Measurements from ENCODE around the gene CCDC18.

Gene CCDC18

GRCh38 chr1:93302078-93302477, 121.6 kb downstream of the CCDC18 start:
- Histone ChIP-seq H3K4me1 (no peaks in the 10 kb centered on the region), H3K36me3 (no peaks in the 10 kb centered on the region), H3K9me3 (no peaks in the 10 kb centered on the region), H3K27me3 (no peaks in the 10 kb centered on the region), H3K4me3 (ENCODE audit: low read depth, low read length) (no peak overlapping the region)
- TF ChIP-seq, protein P1, sequence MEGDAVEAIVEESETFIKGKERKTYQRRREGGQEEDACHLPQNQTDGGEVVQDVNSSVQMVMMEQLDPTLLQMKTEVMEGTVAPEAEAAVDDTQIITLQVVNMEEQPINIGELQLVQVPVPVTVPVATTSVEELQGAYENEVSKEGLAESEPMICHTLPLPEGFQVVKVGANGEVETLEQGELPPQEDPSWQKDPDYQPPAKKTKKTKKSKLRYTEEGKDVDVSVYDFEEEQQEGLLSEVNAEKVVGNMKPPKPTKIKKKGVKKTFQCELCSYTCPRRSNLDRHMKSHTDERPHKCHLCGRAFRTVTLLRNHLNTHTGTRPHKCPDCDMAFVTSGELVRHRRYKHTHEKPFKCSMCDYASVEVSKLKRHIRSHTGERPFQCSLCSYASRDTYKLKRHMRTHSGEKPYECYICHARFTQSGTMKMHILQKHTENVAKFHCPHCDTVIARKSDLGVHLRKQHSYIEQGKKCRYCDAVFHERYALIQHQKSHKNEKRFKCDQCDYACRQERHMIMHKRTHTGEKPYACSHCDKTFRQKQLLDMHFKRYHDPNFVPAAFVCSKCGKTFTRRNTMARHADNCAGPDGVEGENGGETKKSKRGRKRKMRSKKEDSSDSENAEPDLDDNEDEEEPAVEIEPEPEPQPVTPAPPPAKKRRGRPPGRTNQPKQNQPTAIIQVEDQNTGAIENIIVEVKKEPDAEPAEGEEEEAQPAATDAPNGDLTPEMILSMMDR (IDR thresholded peaks at IDR 0.05; ENCODE audit: low read depth, low read length): no peak
- no peak for DNase-seq

- no peaks in the 10 kb centered on the region for H3K9me3 ChIP-seq
- no peaks in the 10 kb centered on the region for H3K27me3 ChIP-seq
- H3K4me3 ChIP-seq (ENCODE audit: low read depth, low read length): no peak overlapping the region
- TF ChIP-seq, protein P1 (IDR thresholded peaks at IDR 0.05; ENCODE audit: low read depth, low read length): peak; percentile 76
- no peaks in the 10 kb centered on the region for H3K4me1 ChIP-seq
- no peaks in the 10 kb centered on the region for H3K36me3 ChIP-seq
- DNase-seq: peak; percentile 30
Observed at GRCh38 chr1:93304716-93305138, 124.2 kb downstream of the CCDC18 start.

- TF ChIP-seq, protein P1 (IDR thresholded peaks at IDR 0.05; ENCODE audit: low read depth, low read length): no peak
- no peaks in the 10 kb centered on the region for H3K27me3 ChIP-seq
- H3K4me3 ChIP-seq (ENCODE audit: low read depth, low read length): no peak overlapping the region
- no peaks in the 10 kb centered on the region for H3K4me1 ChIP-seq
- H3K36me3 ChIP-seq: no peaks in the 10 kb centered on the region
- no peaks in the 10 kb centered on the region for H3K9me3 ChIP-seq
- no peak for DNase-seq
Observed at GRCh38 chr1:93306920-93307319, 126.4 kb downstream of the CCDC18 start.

DNA sequence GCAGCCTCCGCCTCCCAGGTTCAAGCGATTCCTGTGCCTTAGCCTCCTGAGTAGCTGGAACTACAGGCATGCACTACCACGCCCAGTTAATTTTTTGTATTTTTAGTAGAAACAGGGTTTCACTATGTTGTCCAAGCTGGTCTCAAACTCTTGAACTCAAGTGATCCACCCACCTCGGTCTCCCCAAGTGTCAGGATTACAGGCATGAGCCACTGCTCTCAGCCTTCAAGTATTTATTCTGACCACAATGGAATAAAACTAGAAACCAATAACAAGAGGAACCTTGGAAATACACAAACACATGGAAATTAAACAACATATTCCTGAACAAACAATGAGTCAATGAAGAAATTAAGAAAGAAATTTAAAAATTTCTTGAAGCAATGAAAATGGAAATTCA, 132.5 kb downstream of the CCDC18 start:
- no peak for DNase-seq
- no peaks in the 10 kb centered on the region for H3K27me3 ChIP-seq
- no peaks in the 10 kb centered on the region for H3K4me1 ChIP-seq
- H3K4me3 ChIP-seq (ENCODE audit: low read depth, low read length): no peak overlapping the region
- no peaks in the 10 kb centered on the region for H3K36me3 ChIP-seq
- TF ChIP-seq, protein P1 (IDR thresholded peaks at IDR 0.05; ENCODE audit: low read depth, low read length): no peak
- no peaks in the 10 kb centered on the region for H3K9me3 ChIP-seq

DNA sequence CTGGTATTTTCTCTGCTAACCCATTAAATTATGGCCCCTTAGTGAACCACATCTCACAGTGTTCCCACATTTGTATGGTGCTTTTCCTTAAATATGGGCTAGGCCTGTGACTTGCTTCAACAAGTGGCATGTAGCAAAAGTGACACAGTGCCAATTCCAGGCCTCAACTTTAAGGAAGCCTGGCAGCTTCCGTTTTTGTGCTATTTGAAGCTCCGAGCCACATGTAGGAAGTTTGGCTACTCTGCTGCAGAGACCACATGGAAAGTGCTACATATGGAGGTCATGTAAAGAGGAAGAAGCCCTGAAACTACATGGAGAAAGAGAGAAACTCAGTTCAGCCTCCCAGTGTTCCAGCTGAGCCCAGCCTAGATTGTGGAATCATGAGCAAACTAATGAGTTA, 136.7 kb downstream of the CCDC18 start:
- H3K9me3 ChIP-seq: no peaks in the 10 kb centered on the region
- no peaks in the 10 kb centered on the region for H3K36me3 ChIP-seq
- no peaks in the 10 kb centered on the region for H3K27me3 ChIP-seq
- no peak overlapping the region for H3K4me3 ChIP-seq (ENCODE audit: low read depth, low read length)
- no peaks in the 10 kb centered on the region for H3K4me1 ChIP-seq
- no peak for DNase-seq
- TF ChIP-seq, protein P1 (IDR thresholded peaks at IDR 0.05; ENCODE audit: low read depth, low read length): no peak

- H3K4me1 ChIP-seq: no peaks in the 10 kb centered on the region
- no peaks in the 10 kb centered on the region for H3K36me3 ChIP-seq
- no peak overlapping the region for H3K4me3 ChIP-seq (ENCODE audit: low read depth, low read length)
- no peaks in the 10 kb centered on the region for H3K27me3 ChIP-seq
- no peaks in the 10 kb centered on the region for H3K9me3 ChIP-seq
- TF ChIP-seq, protein P1 (IDR thresholded peaks at IDR 0.05; ENCODE audit: low read depth, low read length): no peak
- DNase-seq: no peak
Observed at GRCh38 chr1:93317943-93318342, 137.4 kb downstream of the CCDC18 start.

Data from BE2C (cell line).